HCT116 (cell line): ENCODE measurements around the gene TMEM234.

ENCODE experiments used
- CEBPB ChIP-seq: IDR thresholded peaks from 2 replicates; pipeline ENCODE4 v1.6.1; 2012; ENCODE audit warnings: low read depth
- EZH2 ChIP-seq: fragments of 200-600 bp; sonication (generic); IDR thresholded peaks from 2 replicates; pipeline ENCODE4 v1.6.1; 2017; ENCODE audit warnings: antibody characterized with exemption, mixed run types
- JUND ChIP-seq: IDR thresholded peaks from 2 replicates; pipeline ENCODE4 v1.6.1; 2012
- POLR2A ChIP-seq: IDR thresholded peaks from 2 replicates; pipeline ENCODE4 v1.7.0; 2011; ENCODE audit warnings: borderline replicate concordance; ENCODE audit not compliant: insufficient read depth, insufficient read length; ENCODE audit errors: extremely low read depth
- POLR2AphosphoS5 ChIP-seq: IDR thresholded peaks from 2 replicates; pipeline ENCODE4 v1.6.1; 2011; ENCODE audit warnings: mild to moderate bottlenecking, low read depth, low read length, moderate library complexity
- RAD21 ChIP-seq: IDR thresholded peaks from 2 replicates; pipeline ENCODE4 v1.6.1; 2012; ENCODE audit warnings: low read depth, mild to moderate bottlenecking
- SIN3A ChIP-seq: IDR thresholded peaks from 2 replicates; pipeline ENCODE4 v1.6.1; 2012; ENCODE audit warnings: low read depth
- SRF ChIP-seq: IDR thresholded peaks from 2 replicates; pipeline ENCODE4 v1.6.1; 2012; ENCODE audit warnings: low read depth
- TCF7L2 ChIP-seq: IDR thresholded peaks from 2 replicates; pipeline ENCODE4 v1.7.0; 2011; ENCODE audit warnings: borderline replicate concordance, inconsistent platforms; ENCODE audit not compliant: insufficient read depth, insufficient read length; ENCODE audit errors: extremely low read depth
- ZFX ChIP-seq: fragments of 450-650 bp; IDR thresholded peaks from 2 replicates; pipeline ENCODE4 v1.6.1; 2017
- ZNF274 ChIP-seq: fragments of 200-500 bp; sonication (Bioruptor generic); IDR thresholded peaks from 2 replicates; pipeline ENCODE4 v1.6.1; 2014; ENCODE audit warnings: mild to moderate bottlenecking, low read depth, low read length, inconsistent platforms
- TF ChIP-seq, protein P1 (sequence below), 3 experiments: fragments of 200-600 bp in 1 of 3; sonication (generic) in 1 of 3; IDR thresholded peaks in 2 of 3; conservative IDR thresholded peaks in 1 of 3; 2 replicates each; pipeline ENCODE4 v1.5.1; 2012 to 2017; ENCODE audit warnings: low read depth in 2 of 3, low read length in 2 of 3, antibody characterized with exemption in 1 of 3, borderline replicate concordance in 1 of 3, control low read depth in 1 of 3, mild to moderate bottlenecking in 1 of 3, mixed read lengths in 1 of 3, mixed run types in 1 of 3, moderate library complexity in 1 of 3; ENCODE audit not compliant: insufficient read depth in 1 of 3
- TF ChIP-seq, protein P2 (sequence below): IDR thresholded peaks from 2 replicates; pipeline ENCODE4 v1.6.1; 2012
- TF ChIP-seq, protein P3 (sequence below): IDR thresholded peaks from 2 replicates; pipeline ENCODE4 v1.6.1; 2012

DNA sequence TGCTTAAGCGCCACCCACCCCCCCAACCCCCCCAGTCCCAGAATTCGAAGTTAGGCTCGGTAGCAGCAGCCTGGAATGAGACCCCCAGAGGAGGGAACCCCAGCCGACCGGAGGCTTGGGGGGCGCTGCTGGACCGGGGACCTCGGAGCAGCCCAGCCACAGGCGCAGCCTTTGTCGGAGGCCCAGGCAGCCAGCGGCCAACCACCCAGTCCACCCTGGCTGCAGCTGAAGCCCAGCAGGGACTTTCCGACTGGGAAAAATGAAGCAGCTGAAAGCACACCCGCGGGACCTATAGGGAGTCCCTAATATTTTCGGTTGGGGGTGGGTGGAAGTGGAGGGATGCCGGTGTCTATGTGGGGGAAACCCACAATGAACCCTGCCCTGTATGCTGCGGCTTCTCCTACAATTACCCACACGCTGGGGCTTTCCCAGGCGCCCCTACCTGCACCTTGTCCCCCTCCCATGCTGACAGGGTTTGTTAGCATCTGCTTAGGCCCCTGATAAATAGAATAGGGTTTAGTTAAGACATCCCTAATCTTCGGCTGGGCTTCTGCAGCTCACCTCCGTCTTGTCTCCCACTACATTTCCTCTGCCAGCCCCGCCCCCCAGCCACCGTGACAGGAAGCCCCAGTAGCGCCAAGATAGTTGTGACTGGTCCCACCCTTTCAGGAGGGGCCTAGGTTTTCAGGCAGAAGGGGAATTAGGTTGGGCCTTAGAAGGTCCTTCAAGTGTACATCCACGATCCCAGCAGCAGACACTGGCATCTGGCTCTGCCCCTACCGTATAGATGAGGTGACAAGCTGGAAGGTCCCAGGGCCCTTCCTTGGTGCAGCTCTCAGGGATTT is 20.9 kb downstream of the TMEM234 start:
- TF ChIP-seq TCF7L2 (no peak), POLR2A (no peak), CEBPB (no peak), JUND (no peak), POLR2AphosphoS5 (no peak), SRF (no peak), ZNF274 (no peak), ZFX (no peak), EZH2 (no peak), SIN3A (no peak), RAD21 (no peak)
- TF ChIP-seq, protein P1, sequence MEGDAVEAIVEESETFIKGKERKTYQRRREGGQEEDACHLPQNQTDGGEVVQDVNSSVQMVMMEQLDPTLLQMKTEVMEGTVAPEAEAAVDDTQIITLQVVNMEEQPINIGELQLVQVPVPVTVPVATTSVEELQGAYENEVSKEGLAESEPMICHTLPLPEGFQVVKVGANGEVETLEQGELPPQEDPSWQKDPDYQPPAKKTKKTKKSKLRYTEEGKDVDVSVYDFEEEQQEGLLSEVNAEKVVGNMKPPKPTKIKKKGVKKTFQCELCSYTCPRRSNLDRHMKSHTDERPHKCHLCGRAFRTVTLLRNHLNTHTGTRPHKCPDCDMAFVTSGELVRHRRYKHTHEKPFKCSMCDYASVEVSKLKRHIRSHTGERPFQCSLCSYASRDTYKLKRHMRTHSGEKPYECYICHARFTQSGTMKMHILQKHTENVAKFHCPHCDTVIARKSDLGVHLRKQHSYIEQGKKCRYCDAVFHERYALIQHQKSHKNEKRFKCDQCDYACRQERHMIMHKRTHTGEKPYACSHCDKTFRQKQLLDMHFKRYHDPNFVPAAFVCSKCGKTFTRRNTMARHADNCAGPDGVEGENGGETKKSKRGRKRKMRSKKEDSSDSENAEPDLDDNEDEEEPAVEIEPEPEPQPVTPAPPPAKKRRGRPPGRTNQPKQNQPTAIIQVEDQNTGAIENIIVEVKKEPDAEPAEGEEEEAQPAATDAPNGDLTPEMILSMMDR (IDR thresholded peaks at IDR 0.05 in 2 of 3, conservative IDR thresholded peaks at IDR 0.05 in 1 of 3; ENCODE audit: borderline replicate concordance in 1 of 3, insufficient read depth in 1 of 3, low read depth in 2 of 3, low read length in 2 of 3): no peak
- TF ChIP-seq, protein P2, sequence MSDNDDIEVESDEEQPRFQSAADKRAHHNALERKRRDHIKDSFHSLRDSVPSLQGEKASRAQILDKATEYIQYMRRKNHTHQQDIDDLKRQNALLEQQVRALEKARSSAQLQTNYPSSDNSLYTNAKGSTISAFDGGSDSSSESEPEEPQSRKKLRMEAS: no peak
- TF ChIP-seq, protein P3, sequence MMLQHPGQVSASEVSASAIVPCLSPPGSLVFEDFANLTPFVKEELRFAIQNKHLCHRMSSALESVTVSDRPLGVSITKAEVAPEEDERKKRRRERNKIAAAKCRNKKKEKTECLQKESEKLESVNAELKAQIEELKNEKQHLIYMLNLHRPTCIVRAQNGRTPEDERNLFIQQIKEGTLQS: no peak
